Activated CD4-positive, alpha-beta T cell treated with anti-CD3 and anti-CD28 coated beads, Interleukin-2, amount 50 U/mL, for 16 hours (primary cell): ENCODE results near the gene SYNGR3.

Experiments used
- DNase-seq: peaks from one replicate; pipeline ENCODE4 v3.0.0-alpha.2; 2020

SYNGR3 gene

DNA sequence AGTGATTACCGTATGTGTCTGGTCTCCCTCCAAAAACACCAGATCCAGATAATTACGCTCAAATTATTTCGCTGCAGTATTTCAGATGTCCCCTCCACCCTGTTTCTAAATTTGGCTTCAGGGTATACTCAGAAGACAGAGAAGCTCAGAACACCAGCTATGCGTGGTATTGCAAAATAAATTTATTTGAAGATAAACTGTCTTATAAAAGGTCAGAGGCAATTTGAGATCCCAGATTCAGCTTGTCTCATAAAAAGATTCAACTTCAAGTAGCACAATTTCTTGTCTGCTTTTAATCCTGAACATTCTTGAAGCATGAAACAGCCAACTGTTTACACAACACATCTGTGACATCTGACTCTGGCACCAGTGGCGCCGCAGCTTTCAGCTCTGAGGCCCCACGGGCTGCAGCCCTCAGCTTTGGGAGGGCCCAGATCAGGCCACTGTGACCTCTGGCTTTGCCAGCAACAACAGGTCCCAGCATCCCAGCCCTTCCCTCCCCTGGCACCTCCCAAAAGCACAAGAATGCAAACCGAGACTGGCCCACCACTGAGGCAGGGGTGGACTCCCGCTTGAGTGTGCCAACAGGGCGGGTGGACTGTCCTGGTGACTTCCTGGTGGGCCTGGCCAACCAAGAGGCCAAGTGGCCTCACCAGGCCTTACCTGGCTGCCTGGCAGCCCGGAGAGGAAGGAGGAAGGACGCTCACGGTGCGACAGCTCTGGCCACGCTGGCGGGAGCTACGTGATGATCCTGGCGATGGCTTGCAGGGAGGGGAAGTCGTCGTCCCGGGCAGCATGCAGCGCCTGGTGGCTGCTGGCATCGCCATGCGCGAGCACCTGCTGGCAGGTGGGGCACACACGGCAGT, 8.0 kb downstream of the SYNGR3 start:
- DNase-seq, result no peak

- no peak for DNase-seq
Measured at GRCh38 chr16:1998360-1998835, 8.6 kb downstream of the SYNGR3 start.

GRCh38 chr16:1998852-1999801, 9.4 kb downstream of the SYNGR3 start:
- no peak for DNase-seq

GRCh38 chr16:1999866-2000514, 10.2 kb downstream of the SYNGR3 start:
- no peak for DNase-seq

GRCh38 chr16:2001035-2001434, 11.3 kb downstream of the SYNGR3 start:
- DNase-seq, result no peak

DNA sequence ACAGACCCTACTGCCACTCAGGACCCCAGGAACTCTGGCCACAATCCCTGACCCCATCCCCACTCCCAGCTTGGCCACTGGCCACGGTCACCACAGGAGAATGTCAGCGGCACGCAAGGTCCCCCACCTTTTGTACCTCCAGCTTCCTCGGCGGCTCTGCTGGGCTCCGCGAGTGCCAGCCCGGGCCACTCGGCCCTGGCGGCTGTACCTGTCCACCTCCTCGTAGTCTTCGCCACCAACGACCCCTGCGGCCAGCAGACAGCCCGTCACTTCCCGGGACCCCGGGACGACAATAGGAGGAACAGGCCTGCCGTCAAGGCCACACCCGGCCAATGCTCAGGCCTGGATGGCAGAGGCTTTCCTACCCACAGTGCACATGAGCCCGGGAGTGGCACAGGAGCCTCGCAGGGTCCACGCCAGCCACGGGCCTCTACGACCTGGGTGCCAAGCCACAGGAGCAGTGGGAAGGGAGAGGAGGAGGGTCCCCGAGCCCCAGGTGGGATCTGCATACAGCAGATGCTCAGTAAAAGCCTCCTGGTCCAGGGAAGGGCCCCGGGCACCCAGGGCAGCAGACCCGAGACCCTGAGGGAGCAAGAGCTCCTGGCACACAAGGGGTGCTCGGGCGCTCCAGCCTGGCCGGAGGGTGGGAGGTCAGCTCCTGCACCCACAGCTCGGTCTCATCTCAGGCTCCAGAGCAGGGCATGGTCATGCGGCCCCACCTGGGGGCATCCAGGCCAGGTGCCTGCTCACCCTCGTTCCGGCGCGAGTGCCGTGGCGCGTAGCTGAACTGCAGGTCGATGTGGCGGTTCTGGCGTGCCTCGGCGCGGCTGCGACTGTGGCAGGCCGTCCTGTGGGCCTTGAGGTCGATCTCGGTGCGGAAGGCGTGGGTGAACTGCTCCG, 11.9 kb downstream of the SYNGR3 start:
- DNase-seq, result no peak

DNA sequence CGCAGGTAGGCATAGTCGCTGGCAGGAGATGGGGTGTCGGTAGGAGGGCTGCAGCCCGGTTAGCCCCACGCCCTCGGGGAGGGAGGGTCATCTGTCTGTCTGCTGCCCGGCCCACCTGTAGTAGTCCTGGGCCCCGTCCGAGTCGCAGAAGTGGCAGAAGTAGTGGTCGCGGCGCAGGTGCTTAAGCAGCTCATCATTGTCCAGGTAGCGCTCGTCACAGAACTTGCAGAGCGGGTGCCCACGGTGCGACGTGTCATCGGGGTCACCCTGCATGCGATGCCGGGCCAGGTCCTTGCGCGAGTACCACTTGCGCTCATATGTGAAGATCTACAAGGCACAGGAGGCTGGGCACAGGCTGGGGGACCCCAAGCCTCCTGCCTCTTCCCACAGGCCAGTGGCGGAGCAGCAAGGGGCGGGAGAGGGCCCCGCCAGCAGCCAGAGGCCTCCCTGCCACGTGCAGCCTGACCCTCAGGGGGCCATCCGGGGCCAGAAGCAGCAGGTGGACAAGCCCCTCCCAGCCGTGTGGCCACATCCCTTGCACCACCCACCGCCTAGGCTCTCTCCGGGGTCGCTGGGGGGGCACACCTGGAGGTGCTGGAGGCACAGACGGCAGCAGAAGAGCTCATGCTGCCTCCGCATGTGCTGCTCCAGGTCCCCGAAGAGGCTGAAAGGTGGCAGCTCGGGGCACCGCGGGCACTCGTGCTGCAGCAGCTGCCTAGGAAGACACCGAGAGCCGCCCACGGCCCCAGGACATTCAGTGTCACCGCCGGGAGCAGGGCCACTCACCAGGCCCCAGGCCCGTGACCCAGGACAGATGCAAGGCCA, 12.8 kb downstream of the SYNGR3 start:
- DNase-seq, result no peak

- DNase-seq, result no peak
Measured at GRCh38 chr16:2003231-2003826, 13.6 kb downstream of the SYNGR3 start.

GRCh38 chr16:2003827-2004641, 14.3 kb downstream of the SYNGR3 start:
- peak; percentile 91 for DNase-seq

DNA sequence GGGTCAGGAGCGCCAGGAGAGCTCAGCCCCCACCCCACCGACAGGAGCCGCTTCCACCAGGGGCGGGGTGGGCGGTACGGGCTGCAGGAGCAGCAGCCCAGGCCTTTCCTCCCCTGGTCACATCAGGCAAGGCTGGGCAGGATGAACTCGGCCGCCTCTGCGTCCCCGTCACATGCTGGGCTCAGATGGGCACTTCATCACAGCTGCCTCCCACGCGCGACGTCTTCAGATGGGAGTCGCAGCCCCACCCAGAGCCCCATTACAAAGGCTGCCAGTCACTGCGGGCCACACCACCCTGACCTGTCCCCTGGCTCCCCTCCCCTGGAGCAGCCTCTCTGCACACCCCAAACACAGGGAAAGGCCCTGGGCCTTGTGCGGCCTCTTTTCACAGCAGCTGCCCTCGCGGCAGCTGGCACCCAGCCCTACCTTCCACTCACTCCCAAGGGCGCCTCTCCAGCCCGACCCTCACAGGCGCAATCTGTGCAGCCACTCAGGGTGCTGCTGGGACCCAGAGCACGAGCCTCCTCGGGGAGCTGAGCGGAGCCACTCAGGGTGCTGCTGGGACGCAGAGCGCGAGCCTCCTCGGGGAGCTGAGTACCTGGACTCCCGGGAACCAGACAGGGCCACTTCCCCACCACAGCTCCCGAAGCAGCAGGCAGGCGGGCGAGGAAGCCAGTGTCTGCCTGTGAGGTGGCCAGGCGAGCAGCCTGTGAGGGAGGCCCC, 15.2 kb downstream of the SYNGR3 start:
- DNase-seq, result no peak

- DNase-seq, result no peak
Measured at GRCh38 chr16:2005646-2006045, 15.9 kb downstream of the SYNGR3 start.

DNA sequence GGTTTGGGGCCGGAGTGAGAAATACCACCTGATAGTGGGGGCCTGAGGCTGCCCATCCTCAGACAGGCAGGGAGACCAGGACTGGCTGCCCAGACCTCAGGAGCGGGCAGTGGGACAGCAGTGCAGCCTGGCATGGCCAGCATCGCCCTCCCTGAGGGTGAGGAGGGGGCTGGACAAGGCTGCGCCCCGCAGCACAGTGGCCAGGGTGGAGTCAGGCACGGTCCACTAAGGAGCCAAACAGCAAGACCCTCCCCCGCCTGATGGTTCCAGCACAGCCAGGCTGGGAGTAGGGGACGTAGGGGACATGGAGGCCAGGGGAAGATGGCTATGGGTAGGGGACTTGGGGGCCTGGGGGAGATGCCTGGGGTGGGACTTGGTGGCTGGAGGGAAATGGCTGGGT, 16.5 kb downstream of the SYNGR3 start:
- no peak for DNase-seq

DNA sequence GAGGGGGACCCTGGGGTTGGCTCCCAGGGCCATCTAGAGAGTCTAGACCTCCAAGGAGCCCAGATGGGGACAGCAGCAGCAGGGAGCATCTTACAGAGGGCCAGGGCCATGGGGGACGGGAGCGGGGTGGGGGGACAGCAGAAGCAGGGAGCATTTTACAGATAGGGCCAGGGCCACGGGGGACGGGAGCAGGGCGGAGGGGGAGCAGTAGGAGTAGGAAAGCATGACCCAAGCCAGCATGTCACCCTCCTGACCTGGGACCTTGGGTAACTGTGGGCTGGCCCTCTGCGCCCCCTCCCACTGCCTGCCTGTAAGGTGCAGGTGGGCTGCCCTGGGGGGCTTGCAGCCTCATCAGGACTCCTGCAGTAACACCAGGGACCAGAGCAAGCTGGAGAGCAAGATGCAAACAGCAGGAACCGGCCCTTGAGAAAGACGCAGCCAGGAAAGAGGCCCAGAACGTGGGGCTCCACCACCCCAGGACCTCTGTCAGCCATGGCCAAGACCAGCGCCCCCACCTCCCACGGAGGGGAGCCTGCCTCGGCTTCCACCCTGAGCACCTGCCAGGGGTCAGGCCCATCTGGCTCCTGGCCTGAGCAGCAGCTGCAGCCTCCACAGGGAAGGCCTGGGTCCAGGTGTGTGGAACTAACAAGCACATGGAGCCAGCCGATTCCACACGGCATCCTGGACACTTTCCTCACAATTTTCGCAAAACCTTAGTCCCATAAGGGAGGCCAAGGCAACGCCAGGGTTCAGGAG, 17.5 kb downstream of the SYNGR3 start:
- DNase-seq, result no peak

- peak; percentile 55 for DNase-seq
Measured at GRCh38 chr16:2008009-2008526, 18.3 kb downstream of the SYNGR3 start.

GRCh38 chr16:2008631-2009163, 18.9 kb downstream of the SYNGR3 start:
- DNase-seq, result peak; percentile 47

DNA sequence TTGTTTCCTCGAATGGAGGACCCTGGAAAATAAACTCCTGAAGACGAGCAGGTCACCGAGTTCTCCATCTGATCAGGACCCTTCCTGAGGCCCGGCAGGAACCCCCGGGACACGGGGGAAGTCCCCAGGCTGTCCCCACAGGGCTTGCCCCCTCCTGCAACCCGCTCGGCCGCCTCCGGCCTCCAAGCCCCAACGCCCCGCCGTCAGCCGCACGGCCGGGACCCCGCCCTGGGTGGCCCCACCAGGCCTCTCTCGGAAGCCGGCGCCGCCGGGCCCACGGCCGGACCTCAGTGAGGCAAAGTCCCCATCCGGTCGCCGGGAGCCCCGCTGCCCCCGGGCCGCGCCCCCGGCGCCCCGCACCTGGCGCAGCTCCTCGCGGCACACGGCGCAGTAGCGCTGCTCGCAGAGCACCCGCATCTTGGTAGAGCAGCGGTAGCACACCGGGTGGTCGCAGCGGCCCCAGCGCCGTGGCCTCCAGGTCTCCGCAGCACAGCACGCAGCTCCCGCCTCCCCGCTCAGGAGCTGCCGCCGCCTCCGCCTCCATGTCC, 19.5 kb downstream of the SYNGR3 start:
- DNase-seq, result no peak

DNA sequence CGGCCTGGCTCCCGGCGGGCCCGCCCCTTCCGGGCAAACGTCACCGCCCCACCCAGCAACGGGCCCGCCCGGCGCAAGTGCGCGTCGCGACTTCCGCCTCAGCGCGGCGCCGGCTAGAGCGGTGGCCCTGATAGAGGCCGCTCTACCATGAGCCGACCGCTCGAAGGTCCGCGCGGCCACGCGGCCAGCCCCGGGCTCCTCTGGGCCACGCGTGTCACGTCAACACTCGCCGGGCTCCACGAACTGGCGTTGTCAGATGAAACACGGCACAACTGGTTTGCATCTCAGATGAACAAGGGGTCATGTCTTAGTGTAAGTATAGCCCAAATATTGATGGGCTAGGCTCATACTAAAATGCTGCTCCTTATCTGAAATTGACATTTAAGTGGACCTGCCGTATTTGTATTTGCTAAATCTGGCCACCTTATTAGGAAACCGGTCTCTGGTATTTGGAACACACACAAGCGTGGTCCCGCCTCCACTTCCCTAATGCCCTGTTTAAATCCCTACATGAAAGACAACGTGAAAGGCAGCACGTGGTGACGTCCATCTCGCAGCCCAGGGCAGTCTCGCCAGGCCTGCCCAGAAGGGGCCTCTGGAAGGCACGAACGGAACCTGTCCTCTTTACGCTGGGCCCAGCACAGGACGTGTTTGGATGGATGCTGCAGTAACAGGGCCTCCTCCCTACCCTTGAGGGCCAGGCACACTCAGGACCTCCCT, 20.2 kb downstream of the SYNGR3 start, which contains the start of gene ZNF598:
Gene ZNF598, minus strand, starts transcription at position 31 of the 720 bp plus-strand sequence.
- DNase-seq, result peak; percentile 85
